ENCODE results near the gene BCL2L1. TPM values are rescaled to one million over a fixed set of nuclear protein-coding genes. Genes with fewer than 3 reads are reported as not detected.

The BCL2L1 gene
- polyA plus RNA-seq, 2 donors: 60.0 to 80.9 TPM

DNA sequence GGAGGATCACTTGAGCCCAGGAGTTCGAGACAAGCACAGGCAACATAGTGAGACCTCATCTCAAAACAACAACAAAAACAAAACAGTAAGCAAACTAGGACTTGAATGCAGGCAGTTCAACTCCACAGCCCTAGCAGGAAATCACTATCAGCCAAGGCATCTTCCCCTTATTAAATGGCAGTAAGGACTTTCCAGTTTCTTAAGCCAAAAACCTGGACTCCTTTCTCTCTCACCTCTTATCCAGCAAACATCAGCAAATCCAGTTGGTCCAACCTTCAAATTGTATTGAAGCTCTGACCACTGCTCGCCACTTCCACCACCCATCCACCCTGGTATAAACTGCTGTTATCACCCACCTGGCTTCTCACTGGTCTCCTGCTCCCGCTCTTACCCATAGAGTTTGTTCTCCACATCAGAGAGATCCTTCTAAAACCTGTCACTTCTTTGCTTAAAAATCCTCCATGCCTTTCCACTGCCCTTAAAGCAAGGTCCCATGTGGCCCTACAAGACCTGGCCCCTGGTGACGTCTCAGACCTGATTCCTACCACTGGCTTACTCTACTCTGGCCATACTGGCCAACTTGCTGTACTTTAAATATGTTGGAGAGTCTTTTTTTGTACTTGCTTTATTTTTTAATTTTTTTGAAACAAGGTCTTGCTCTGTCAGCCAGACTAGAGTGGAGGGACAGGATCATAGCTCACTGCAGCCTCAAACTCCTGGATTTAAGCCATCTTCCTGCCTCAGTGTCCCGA lies 27.6 kb downstream of the BCL2L1 start:
- H3K36me3 ChIP-seq (ENCODE audit: control insufficient read depth in 2 of 2, insufficient read depth in 2 of 2, low read length in 1 of 2): peaks cover 6% of the 10 kb centered on the region in 2 donors
- 88 to 92% methylated on average over 5 of the region's 5 CpGs for whole genome bisulfite sequencing, 2 donors
- no peaks in the 10 kb centered on the region for H3K27me3 ChIP-seq (ENCODE audit: control insufficient read depth in 1 of 2, insufficient read depth in 2 of 2, low read length in 2 of 2)
- H3K4me1 ChIP-seq (ENCODE audit: control insufficient read depth in 2 of 2, insufficient read depth in 2 of 2, low read length in 1 of 2): peaks cover 5 to 8% of the 10 kb centered on the region in 2 donors
- H3K27ac ChIP-seq (ENCODE audit: low read depth in 2 of 2, low read length in 1 of 2): peak overlapping the region in 1 of 2 donors; percentile 24
- H3K4me3 ChIP-seq (ENCODE audit: low read depth in 1 of 2, low read length in 2 of 2): no peak overlapping the region
- no peaks in the 10 kb centered on the region for H3K9me3 ChIP-seq (ENCODE audit: control insufficient read depth in 2 of 2, insufficient read depth in 1 of 2, low read depth in 1 of 2, low read length in 1 of 2)

DNA sequence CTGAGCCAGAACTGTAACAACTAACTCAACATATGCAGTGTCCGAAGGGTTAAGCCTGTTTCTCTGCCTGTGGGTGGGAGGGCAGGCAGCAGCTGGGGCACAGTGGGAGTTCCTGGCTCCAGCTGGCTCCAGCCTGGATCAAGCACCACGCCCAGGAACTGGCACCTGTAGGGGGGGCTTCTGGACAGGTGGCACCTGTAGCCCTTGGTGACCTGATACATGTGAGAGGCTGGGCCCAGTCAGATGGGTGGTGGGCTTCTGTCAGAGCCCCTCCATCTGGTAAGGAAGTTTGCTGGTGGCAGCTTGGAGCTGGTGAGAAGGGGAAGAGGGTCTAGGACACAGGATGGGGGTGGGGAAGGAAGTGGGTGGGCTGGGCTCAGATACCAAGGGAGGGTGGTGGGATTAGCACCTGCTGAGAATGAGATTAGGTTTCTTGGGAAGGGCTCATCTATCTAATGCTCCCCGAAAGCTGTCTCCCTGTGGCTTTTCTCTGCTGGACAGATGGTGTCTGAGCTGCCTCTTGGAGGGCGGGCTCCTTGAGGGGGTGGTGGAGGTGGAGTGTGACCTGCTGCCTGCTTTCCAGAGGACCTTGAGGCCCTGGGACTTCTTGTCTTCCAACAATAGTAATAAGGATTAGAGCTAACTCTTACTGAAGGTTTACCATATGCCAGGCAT lies 28.5 kb downstream of the BCL2L1 start:
- Histone ChIP-seq H3K36me3 (ENCODE audit: control insufficient read depth in 2 of 2, insufficient read depth in 2 of 2, low read length in 1 of 2) (peaks cover 0 to 6% of the 10 kb centered on the region in 2 donors), H3K4me1 (ENCODE audit: control insufficient read depth in 2 of 2, insufficient read depth in 2 of 2, low read length in 1 of 2) (peaks cover 0 to 2% of the 10 kb centered on the region in 2 donors), H3K4me3 (ENCODE audit: low read depth in 1 of 2, low read length in 2 of 2) (no peak overlapping the region), H3K27ac (ENCODE audit: low read depth in 2 of 2, low read length in 1 of 2) (no peak overlapping the region), H3K27me3 (ENCODE audit: control insufficient read depth in 1 of 2, insufficient read depth in 2 of 2, low read length in 2 of 2) (no peaks in the 10 kb centered on the region), H3K9me3 (ENCODE audit: control insufficient read depth in 2 of 2, insufficient read depth in 1 of 2, low read depth in 1 of 2, low read length in 1 of 2) (no peaks in the 10 kb centered on the region)
- WGBS, 2 donors: 70 to 73% methylated on average over 4 of the region's 4 CpGs

DNA sequence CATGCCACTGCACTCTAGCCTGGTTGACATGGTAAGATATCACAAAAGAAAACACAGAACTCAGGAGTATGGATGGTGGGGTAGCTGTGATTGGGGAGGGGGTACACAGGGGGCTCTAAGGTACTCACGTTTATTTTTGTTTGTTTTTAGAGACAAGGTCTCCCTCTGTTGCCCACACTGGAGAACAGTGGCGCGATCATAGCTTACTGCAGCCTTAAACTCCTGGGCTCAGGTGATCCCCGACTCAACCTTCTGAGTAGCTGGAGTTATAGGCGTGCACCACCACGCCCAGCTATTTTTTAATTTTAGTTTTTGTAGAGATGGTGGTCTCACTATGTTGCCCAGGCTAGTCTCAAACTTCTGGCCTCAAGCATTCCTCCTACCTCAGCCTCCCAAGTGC lies 29.3 kb downstream of the BCL2L1 start:
- no peaks in the 10 kb centered on the region for H3K9me3 ChIP-seq (ENCODE audit: control insufficient read depth in 2 of 2, insufficient read depth in 1 of 2, low read depth in 1 of 2, low read length in 1 of 2)
- no peak overlapping the region for H3K4me3 ChIP-seq (ENCODE audit: low read depth in 1 of 2, low read length in 2 of 2)
- H3K27me3 ChIP-seq (ENCODE audit: control insufficient read depth in 1 of 2, insufficient read depth in 2 of 2, low read length in 2 of 2): no peaks in the 10 kb centered on the region
- no peak overlapping the region for H3K27ac ChIP-seq (ENCODE audit: low read depth in 2 of 2, low read length in 1 of 2)
- WGBS, 2 donors: 87 to 89% methylated on average over 6 of the region's 6 CpGs
- peaks cover 0 to 6% of the 10 kb centered on the region in 2 donors for H3K36me3 ChIP-seq (ENCODE audit: control insufficient read depth in 2 of 2, insufficient read depth in 2 of 2, low read length in 1 of 2)
- peaks cover 0 to 2% of the 10 kb centered on the region in 2 donors for H3K4me1 ChIP-seq (ENCODE audit: control insufficient read depth in 2 of 2, insufficient read depth in 2 of 2, low read length in 1 of 2)

DNA sequence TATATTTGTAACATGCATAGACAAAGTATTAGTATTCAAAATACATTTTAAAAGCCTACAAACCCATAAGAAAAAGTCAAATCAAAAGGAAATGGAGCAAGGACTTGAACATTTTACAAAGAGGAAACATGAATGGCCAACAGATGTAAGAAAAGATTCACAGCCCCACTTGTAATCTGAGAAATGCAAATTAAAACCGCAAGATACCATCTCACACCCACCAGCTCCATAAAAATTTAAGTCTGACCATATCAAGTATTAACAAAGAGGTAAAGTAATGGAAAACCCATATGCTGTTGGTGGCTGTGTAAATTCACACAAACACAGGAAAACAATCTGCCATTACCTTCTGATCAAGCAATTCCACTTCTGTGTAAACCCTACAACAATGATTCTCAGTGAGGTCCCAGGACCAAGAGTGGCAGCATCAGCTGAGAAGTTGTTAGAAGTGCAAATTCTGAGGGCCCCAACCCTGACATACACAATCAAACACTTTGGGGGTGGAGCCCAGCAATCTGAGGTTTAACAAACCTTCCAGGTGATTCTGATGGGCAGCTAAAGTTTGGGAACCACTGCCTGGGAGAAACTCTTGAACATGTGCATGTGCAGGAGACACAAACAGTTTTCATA lies 30.9 kb downstream of the BCL2L1 start:
- Histone ChIP-seq H3K4me1 (ENCODE audit: control insufficient read depth in 2 of 2, insufficient read depth in 2 of 2, low read length in 1 of 2) (peaks cover 0 to 2% of the 10 kb centered on the region in 2 donors), H3K9me3 (ENCODE audit: control insufficient read depth in 2 of 2, insufficient read depth in 1 of 2, low read depth in 1 of 2, low read length in 1 of 2) (no peaks in the 10 kb centered on the region), H3K27ac (ENCODE audit: low read depth in 2 of 2, low read length in 1 of 2) (no peak overlapping the region), H3K4me3 (ENCODE audit: low read depth in 1 of 2, low read length in 2 of 2) (no peak overlapping the region), H3K36me3 (ENCODE audit: control insufficient read depth in 2 of 2, insufficient read depth in 2 of 2, low read length in 1 of 2) (peaks cover 0 to 6% of the 10 kb centered on the region in 2 donors), H3K27me3 (ENCODE audit: control insufficient read depth in 1 of 2, insufficient read depth in 2 of 2, low read length in 2 of 2) (no peaks in the 10 kb centered on the region)
- 64 to 67% methylated on average over 1 of the region's 1 CpG for WGBS, 2 donors

DNA sequence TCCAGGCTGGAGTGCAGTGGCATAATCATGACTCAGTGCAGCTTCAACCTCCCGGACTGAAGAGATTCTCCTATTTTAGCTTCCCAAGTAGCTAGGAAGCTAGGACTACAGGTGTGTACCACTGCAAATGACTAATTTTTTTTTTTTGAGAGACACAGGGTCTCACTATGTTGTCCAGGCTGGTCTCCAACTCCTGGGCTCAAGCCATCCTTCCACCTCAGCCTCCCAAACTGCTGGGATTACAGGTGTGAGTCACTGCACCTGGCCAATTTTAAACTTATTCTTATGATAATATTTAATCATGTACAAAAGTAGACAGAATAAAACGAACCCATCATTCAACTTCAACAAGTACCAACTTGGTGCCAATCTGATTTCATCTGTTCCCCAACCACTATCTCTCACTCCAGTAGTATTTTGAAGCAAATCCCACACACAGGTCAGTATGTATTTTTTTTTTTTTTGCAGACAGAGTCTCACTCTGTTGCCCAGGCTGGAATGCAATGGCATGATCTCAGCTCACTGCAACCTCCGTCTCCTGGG lies 32.5 kb downstream of the BCL2L1 start:
- no peaks in the 10 kb centered on the region for H3K9me3 ChIP-seq (ENCODE audit: control insufficient read depth in 2 of 2, insufficient read depth in 1 of 2, low read depth in 1 of 2, low read length in 1 of 2)
- H3K4me3 ChIP-seq (ENCODE audit: low read depth in 1 of 2, low read length in 2 of 2): no peak overlapping the region
- no peaks in the 10 kb centered on the region for H3K27me3 ChIP-seq (ENCODE audit: control insufficient read depth in 1 of 2, insufficient read depth in 2 of 2, low read length in 2 of 2)
- no peaks in the 10 kb centered on the region for H3K36me3 ChIP-seq (ENCODE audit: control insufficient read depth in 2 of 2, insufficient read depth in 2 of 2, low read length in 1 of 2)
- 80 to 85% methylated on average over 3 of the region's 3 CpGs for WGBS, 2 donors
- no peak overlapping the region for H3K27ac ChIP-seq (ENCODE audit: low read depth in 2 of 2, low read length in 1 of 2)
- H3K4me1 ChIP-seq (ENCODE audit: control insufficient read depth in 2 of 2, insufficient read depth in 2 of 2, low read length in 1 of 2): no peaks in the 10 kb centered on the region

DNA sequence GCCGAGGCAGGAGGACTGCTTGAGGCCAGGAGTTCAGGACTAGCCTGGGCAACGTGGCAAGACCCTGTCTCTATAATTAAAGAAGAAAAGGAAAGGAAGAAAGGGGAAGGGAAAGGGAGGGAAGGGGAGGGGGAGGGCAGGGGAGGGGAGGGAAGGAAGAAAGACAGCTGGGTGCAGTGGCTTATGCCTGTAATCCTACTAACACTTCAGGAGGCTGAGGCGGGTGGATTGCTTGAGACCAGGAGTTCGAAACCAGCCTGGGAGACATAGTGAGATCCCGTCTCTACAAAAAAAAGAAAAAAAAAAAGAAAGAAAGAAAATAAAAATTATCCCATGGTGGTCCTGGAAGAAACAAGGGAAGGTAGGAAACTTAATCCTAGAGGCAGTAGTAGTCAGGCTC lies 33.5 kb downstream of the BCL2L1 start:
- Histone ChIP-seq H3K4me3 (ENCODE audit: low read depth in 1 of 2, low read length in 2 of 2) (no peak overlapping the region), H3K27ac (ENCODE audit: low read depth in 2 of 2, low read length in 1 of 2) (no peak overlapping the region), H3K4me1 (ENCODE audit: control insufficient read depth in 2 of 2, insufficient read depth in 2 of 2, low read length in 1 of 2) (peaks cover 0 to 6% of the 10 kb centered on the region in 2 donors), H3K36me3 (ENCODE audit: control insufficient read depth in 2 of 2, insufficient read depth in 2 of 2, low read length in 1 of 2) (peaks cover 0 to 2% of the 10 kb centered on the region in 2 donors), H3K9me3 (ENCODE audit: control insufficient read depth in 2 of 2, insufficient read depth in 1 of 2, low read depth in 1 of 2, low read length in 1 of 2) (no peaks in the 10 kb centered on the region), H3K27me3 (ENCODE audit: control insufficient read depth in 1 of 2, insufficient read depth in 2 of 2, low read length in 2 of 2) (no peaks in the 10 kb centered on the region)
- WGBS, 2 donors: 86 to 92% methylated on average over 5 of the region's 5 CpGs

DNA sequence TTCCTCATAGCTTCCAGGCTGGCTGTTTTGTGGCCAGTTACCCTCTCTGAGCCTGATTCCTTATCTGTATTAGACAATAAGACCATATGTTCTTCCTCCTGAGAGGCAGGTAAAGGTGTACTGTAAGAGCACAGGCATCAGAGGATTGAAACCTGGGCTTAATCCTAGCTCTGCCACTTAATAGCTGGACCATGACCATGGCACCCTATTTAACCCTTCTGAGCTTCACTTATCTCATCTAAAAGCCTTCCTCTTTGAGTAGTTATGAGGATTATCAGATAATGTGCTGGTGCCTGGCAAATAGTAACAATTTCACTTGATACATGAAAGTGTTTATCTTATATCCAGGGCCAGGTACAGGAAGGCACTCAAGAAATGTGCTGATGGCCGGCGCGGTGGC lies 34.9 kb downstream of the BCL2L1 start:
- WGBS, 2 donors: 75 to 95% methylated on average over 3 of the region's 3 CpGs
- H3K4me1 ChIP-seq (ENCODE audit: control insufficient read depth in 2 of 2, insufficient read depth in 2 of 2, low read length in 1 of 2): peaks cover 0 to 6% of the 10 kb centered on the region in 2 donors
- H3K27ac ChIP-seq (ENCODE audit: low read depth in 2 of 2, low read length in 1 of 2): no peak overlapping the region
- peaks cover 0 to 5% of the 10 kb centered on the region in 2 donors for H3K36me3 ChIP-seq (ENCODE audit: control insufficient read depth in 2 of 2, insufficient read depth in 2 of 2, low read length in 1 of 2)
- no peaks in the 10 kb centered on the region for H3K27me3 ChIP-seq (ENCODE audit: control insufficient read depth in 1 of 2, insufficient read depth in 2 of 2, low read length in 2 of 2)
- no peak overlapping the region for H3K4me3 ChIP-seq (ENCODE audit: low read depth in 1 of 2, low read length in 2 of 2)
- H3K9me3 ChIP-seq (ENCODE audit: control insufficient read depth in 2 of 2, insufficient read depth in 1 of 2, low read depth in 1 of 2, low read length in 1 of 2): no peaks in the 10 kb centered on the region

DNA sequence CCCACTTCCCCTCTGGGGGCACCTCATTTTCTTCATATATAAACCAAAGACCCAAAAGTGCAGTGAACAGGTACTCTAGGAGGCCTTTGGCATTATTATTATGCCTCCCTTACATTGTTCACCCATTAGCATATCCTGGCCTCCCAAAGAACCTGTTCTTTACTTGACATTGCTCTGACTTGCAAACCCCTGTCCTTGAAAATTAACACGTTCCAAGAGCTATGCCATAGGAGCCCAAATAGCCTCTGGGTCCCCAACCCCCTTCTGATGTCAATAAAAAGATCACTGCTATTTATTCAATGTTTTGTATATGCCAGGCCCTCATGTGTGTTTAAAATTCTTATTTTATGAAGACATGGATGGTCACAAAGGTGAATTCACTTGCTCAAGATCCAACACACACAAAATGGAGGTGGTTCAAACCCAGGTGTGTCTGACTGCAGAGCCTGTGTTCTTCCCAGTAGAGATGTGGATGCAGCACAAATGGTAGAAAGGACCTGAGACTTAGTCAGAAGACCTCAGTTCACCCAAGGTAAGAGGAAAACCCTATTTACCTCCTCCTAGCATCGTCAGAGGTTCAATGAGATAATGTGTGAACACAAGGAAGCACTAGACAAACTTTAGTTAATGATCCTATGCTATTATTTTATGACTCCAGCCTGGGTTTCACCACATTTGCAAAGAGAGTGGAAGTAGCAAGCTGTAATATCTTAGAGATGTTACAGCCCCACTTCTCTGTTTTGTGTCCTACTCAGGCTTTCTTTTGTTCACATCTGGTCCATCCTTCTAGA lies 36.6 kb downstream of the BCL2L1 start:
- Histone ChIP-seq H3K27ac (ENCODE audit: low read depth in 2 of 2, low read length in 1 of 2) (no peak overlapping the region), H3K4me1 (ENCODE audit: control insufficient read depth in 2 of 2, insufficient read depth in 2 of 2, low read length in 1 of 2) (peaks cover 0 to 6% of the 10 kb centered on the region in 2 donors), H3K9me3 (ENCODE audit: control insufficient read depth in 2 of 2, insufficient read depth in 1 of 2, low read depth in 1 of 2, low read length in 1 of 2) (no peaks in the 10 kb centered on the region), H3K4me3 (ENCODE audit: low read depth in 1 of 2, low read length in 2 of 2) (no peak overlapping the region), H3K36me3 (ENCODE audit: control insufficient read depth in 2 of 2, insufficient read depth in 2 of 2, low read length in 1 of 2) (peaks cover 0 to 5% of the 10 kb centered on the region in 2 donors), H3K27me3 (ENCODE audit: control insufficient read depth in 1 of 2, insufficient read depth in 2 of 2, low read length in 2 of 2) (no peaks in the 10 kb centered on the region)
- WGBS, 2 donors: 75 to 85% methylated on average over 2 of the region's 2 CpGs

Data from esophagus (tissue), 2 donors.